SKM-1 (cell line): ENCODE measurements around the gene NCEH1.

Experiments used
- DNase-seq: peaks from one replicate; lab custom pipeline; 2025; ENCODE audit not compliant: unreplicated experiment; lab: John Stamatoyannopoulos, UW

The NCEH1 gene

DNA sequence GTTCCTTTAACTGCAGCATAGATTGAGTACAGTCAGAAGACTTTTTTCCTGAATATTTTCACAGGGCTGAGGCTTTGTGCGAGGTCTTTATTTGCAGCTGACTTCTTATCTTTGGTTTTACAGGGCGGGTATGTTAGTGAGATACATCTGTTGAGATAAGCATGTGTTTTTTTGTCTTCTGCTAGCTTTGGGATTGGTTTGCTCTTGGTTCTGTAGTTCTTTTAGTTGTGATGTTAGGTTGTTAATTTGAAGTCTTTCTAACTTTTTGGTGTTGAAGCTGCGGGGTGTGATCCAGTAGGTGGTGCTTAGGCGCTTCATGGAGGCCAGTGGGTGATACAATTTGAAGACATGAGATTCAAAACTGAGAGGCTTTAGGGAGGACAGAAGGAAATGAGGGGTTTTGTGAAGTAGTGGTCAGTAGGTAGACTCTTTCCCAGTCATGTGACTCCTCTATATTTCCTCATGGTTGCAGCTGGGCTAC is 119.7 kb downstream of the NCEH1 start:
- no peak for DNase-seq

DNA sequence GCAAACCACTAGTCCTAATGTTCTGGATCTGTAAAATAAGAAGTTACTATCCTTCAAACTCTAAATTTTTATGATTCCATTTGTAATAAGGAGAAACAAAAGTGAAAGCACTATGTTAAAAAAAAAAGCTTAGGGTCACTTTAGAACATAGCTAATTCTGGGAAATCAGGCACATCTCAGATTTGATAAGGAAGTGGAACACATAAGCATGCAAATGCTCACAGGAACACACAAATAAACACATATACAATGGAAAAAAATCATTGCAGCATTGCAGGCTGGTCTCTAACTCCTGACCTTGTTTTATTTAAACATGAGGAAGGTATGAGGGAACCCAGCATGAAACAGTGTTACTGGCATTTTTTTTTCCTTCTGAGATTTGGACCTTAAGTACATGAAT is 124.4 kb downstream of the NCEH1 start:
- no peak for DNase-seq

- no peak for DNase-seq
Observed at GRCh38 chr3:172585954-172586353, 124.9 kb downstream of the NCEH1 start.

- no peak for DNase-seq
Observed at GRCh38 chr3:172582712-172583111, 128.2 kb downstream of the NCEH1 start.

- no peak for DNase-seq
Observed at GRCh38 chr3:172581757-172582166, 129.1 kb downstream of the NCEH1 start.

- DNase-seq = no peak
Observed at GRCh38 chr3:172580680-172581401, 130.0 kb downstream of the NCEH1 start.
